Stimulated activated CD4-positive, alpha-beta T cell treated with anti-CD3 and anti-CD28 coated beads, Interleukin-15, amount 100 ng/mL, for 24 hours (primary cell): ENCODE data around the gene TPPP3.
A peak's percentile ranks its signal among the peaks of the same experiment; 100 is the strongest.

ENCODE experiments used
- DNase-seq: peaks from one replicate; pipeline ENCODE4 v3.0.0-alpha.2; 2020

The TPPP3 gene

DNA sequence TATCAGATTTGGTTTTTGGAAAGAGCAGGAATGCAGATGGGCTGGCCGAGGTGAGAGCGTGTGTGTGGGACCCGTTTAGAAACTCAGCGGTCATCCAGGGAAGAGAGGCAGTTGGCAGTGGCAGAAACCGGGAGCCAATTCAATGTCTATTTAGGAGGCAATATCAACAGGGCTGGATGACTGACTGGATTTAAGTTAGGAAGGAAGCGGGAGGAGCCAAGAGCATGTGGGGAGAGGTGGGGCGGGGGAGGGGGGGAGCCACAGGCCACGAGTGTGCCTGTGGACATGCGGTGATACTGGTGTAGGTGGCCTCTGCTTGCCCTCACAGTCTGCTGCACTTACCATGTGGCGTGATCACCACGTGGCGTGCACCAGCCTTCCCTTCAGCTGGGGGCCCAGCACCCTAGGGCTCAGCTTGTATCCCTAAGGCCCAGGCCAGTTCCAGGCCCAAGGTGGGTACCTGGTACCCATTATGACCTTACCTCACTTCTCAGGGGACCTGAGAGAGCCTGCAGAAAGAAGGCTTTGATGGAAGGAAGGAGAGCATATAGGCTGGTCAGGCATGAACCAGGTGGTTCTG lies 10.8 kb upstream of the TPPP3 start:
- no peak for DNase-seq

DNA sequence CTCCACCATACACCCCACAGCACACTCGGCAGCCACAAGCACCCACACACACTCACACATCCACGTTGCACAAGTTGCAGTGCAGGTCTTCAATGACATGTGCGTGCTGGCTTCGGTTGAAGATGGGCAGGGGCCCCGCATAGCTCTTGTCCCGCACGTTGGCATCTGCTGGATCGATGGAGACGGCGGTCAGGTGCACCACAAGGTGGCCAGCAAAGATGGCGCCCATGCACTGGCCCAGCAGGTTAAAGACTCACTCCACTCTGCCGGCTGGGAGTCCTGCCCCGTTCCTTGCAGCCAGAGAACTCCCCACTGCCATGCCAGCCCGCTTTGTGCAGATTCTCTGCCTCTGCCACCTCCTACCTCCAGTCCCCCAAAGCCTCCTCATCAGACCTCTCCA lies 7.6 kb upstream of the TPPP3 start:
- DNase-seq = no peak

DNA sequence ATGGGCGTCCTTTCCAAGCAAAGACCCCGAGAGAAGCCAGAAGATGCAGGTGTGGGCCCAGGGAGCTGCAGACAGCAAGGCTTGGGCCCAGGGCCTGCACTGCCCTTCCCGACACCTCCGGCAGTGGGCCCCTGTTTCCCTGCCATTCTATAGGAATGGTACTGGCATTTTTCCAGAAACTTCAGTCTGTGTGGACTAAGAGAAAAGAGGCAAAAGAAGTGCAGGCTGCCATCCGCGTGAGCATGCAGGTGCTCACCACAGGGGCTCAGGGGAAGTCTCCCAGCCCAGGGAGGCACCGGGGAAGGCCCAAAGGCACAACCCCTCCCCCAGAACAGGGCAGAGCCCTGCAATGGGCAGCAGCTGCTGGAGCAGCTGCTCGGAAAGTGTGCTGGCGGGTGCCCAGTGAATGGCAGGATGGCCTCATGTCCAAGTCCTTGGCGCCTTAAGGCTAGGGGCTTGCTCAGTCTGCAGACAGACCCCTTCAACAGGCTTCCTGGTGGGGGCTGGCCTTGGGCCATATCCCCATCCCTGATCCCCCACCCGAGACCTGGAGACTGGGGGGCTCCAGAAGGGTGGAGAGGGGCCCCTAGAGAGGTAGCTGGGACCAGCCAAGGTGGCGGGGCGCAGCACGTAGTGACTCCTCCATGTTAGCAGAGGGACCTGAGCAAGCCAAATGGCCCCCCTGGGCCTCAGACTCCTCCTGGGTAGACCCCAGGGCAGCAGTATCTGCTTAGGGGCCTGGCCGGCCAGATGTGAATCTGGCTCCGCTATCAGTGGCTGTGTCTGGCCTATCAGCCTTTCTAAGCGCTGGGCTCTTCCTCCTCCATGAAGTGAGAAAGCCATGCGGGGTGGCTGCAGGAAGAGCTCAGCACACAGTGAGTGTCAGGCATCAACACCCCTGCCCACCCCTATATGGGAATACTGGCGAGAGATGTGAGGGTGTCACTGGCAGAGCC lies 6.7 kb upstream of the TPPP3 start:
- no peak for DNase-seq

DNA sequence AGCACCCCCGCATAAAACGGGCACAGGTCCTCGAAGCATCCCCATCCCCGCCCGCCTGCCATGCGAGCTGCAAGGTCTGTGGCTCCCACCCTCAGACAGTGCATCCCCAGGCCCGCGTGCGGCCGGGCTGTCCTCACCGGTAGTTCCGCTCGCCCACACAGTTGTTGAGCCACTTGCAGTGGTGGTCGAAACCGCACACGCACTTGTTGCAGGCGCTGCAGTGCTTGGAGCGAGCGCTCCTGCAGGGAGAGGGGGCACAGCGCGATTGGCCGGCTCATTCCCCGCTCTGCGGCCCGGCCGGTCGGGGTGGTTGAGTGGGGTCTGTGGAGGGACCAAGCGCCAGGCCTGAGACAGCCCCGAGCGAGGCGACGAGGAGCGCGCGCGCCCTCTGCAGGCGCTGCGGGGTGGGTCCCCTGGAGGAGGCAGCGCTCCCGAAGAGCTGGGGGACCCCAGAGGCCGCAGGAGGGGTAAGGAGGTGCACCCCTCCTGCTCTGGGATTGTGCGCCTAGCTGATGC lies 6.0 kb upstream of the TPPP3 start:
- peak; percentile 67 for DNase-seq

DNA sequence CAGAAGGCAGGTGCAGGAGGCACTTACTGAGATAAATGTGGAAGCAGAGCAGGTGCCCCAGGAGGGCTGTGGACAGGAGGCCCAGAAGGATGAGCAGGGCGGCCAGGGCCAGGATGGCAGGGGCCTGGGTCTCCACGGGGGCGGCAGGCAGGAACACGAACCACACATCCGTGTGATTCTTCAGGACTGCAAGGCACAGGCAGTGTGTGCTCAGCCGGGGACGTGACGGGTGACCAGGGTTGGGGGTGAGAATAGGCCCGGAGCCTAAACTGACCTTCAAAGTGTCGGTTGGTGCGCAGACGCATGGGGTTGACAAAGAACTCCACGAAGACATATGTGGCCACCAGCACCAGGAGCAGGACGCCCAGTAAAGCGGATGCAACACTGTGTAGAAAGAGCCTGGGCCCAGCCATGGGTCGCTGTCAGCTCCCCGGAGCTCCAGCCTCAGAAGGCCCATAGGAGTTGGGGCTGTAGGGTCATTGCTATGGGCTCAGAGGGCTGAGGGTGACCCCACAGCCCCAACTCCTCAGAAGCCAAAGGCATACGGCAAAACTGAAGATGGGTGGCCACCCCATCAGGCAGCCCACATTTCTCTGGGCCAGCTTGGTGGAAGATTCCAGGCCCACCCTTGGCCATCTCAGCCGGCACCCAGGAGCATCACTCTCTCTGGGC lies 5.4 kb upstream of the TPPP3 start:
- DNase-seq = no peak

DNA sequence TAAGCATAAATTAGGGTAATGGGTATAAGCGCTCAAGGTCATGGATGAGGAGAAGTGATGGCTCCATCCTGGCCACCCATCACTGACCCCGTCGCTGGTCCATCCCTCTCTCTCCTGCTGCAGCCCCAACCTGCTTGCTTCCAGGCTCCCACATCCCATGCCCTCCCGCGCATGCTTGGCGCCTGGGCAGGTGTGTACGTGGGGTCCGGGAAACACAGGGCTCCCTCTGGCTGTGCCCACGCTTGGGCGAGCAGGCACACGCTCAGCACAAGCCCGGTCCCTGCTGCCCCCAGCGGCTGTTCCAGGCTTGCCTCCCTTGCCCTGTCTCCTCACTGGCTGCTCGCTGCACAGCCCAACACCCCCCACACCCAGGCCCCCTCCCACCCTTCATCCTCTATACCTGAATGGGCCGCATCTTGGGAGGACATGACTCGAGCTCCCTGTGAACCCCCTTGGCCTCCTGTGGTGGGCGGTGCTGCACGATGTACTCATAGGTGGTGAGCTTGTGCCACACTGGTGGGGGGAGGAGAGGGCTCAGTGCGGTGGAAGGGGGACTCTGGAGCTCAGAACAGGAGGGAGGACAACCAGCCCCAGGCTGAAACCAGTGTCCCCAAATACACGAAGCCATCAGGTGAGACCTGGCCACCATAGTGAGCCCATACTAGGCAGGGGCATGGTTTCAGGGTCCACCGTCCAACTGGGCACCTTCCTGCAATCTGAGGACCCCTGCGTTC lies 4.7 kb upstream of the TPPP3 start:
- DNase-seq = no peak

DNA sequence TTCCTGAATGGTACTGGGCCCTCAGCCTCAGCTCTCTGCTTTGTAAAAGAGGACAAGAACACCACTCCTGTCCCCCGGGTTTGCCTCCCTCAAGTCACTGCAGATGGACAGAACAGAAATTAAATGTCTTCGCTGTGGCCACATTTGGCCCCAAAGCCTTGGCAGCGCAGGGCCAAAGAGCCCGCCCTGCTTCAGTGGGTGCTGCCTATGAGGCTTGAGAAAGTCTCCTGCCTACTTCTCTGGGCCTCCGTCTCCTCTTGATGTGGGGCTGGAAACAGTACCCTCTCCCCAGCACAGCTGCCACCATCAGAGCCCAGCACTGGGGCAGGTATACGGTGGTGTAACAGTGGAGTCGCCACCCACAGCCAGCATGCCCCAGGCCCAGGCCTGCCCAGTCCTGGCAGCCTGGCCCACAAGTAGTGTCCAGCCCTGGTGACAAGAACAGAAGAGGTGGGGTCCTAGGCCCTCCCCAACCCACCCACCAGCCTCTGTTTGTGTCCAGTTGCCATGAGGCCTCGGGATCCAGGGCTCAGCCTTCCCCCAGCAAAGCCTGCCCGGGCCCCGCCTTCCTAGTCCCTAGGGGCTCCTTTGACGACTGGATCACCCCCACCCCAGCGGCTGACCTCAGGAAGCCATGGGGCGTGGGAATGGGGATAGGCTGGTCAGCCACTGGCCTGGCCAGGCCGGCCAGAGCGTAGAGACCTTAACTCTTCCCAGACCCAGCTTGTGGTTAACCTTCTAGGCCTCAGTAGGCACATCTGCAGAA lies 3.9 kb upstream of the TPPP3 start:
- DNase-seq = no peak

DNA sequence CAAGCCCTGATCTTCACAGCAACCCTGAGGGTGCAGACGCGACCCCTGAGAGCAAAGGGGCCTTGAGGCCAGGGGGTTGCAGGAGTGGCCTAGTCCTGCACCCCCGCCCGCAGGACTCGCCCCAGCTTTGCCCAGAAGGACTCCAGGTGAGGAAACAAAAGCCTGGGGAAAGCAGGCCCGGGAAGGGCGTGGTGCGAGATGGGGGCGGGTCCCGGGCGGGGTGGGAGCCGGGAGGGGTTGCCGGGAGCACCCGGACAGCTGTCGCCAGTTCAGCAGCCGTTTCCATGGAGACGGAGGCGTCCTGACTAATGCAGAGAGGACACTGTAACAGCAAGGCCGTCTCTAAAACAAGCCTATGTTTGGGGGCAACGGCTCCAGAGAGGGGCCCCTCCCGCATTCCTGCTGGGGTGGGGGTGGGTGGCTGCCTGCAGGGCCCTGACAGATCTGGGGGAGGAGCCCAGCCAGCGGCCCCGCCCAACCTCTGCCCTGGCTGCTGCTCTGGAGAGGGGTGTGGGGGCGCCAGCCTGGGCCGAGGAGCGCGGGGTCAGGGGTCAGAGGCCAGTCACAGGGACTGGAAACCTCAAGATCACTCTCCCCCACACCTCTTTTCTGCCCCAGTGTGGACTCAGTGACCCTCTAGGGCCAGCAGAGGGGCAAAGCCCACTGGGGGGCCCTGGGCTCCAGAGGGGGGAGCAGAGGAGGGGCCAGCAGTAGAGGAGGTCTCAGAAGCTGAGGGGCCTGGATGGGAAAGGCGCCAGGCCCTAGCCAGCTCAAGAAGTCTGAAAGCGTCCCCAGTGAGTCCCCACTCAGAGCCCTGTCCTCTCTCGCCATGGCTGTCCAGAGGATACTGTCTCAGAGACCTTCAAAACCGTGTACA lies 3.1 kb upstream of the TPPP3 start:
- no peak for DNase-seq

DNA sequence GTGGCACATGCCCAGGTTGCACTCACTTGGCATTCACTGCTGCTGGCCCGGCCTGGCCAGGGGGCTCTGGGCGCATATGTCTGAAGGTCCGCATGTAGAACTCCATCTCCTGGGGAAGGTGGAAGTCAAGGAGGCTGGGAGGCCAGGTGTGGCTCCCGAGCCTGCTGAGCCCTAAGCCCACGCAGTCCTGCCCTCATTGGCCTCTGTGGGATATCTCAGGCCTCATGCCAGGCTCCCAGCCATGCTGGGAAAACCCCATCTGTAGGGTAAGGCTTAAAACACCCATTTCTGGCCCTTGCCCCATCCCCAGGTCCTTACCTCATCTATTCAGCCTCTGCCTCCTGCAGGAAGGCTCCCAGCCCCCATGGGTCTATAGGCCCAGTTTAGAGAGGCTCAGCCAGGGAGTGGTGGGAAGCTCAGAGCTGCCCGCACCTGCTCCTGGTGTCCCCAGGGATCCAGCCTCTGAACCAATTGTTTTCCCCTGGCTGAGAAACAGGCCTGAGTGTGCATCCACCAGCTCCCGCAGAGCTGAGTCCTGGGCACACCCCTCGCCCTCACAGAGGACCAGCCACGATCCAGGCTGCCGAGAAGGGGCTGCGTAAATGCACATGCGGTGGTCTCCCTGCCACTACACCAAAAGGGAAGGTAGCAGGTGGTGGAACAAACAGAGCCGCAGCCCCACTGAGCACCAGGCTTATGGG lies 2.3 kb upstream of the TPPP3 start:
- DNase-seq = no peak

DNA sequence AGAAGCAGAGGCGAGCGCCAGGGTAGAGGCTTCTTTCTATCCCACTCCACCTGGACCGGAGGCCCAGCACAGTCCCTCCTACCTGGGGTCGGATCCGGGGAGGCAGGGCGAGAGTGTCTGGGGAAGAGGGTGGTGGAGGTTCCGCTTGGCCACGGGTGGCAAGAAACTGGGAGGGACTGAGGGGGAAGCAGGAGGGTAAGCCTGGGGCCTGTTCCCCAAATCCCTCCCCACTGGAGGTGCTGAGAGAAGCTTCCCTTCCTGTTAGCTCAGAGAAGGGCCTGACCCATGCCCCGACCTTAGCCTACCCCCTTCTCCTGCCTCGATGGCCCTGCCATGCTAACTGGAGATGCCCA lies 1.8 kb upstream of the TPPP3 start:
- no peak for DNase-seq

DNA sequence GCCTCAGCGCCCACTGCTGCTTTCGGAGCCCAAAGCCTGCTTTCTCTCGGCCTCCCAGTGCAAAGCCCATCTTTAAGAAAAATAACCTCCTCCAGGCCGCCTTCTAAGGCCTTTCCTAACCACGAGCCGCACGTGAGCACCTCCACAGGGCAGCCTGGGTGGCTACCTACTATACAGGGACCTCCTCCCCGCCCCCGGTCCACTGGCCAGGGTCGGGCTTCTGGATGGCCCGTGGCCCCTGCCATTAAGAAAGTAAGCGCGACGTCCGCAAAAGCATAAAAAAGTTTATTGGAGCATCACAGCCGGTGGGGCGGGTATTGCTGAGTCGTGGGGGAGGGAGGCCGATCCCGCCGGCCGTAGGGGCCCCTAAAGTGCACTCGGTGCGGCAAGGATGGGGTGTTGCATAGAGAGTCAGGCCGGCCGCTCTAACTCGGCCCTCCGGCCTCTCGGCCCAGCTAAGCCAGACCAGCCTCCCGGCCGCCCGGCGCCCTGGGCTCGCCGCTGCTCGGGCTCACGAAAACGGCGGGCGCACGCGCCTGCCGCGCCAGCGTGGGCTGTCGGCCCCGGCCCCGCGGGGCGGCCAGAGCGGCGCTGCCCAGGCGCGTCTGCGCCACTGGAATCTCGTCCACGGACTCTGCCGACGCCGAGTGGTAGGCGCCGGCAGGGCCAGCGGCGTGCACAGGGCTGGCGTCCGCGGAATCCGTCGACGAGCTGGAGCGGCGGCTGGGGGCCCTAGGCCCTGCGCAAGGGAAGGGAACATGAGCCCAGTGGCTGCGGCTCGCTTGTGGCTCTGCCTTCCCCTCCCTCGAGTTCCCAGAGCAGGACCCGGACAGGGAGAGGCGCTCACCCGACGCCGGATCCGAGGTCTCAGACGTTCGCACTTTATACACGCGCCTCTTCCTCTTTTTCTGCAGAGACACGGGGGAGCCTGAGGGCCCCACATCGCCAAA lies 1.1 kb upstream of the TPPP3 start:
- peak; percentile 24 for DNase-seq

DNA sequence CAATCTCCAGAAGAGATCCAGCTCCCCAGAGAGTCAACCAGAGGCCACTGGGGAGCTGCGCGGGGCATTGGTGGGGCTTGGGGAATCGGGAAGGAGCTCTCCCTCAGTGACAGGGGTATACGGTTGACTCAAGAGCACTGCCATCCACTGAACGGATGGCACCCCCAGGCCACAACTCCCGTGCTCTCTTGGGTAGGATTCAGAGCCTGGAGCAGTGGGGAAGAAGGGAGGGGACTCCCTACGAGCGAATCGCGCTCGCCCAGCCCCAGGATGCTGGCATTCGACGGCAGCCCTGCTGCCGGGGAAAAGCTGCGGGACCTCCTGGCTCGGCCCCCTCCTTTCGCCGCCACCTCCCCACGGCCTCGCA lies 473 bp upstream of the TPPP3 start:
- no peak for DNase-seq

DNA sequence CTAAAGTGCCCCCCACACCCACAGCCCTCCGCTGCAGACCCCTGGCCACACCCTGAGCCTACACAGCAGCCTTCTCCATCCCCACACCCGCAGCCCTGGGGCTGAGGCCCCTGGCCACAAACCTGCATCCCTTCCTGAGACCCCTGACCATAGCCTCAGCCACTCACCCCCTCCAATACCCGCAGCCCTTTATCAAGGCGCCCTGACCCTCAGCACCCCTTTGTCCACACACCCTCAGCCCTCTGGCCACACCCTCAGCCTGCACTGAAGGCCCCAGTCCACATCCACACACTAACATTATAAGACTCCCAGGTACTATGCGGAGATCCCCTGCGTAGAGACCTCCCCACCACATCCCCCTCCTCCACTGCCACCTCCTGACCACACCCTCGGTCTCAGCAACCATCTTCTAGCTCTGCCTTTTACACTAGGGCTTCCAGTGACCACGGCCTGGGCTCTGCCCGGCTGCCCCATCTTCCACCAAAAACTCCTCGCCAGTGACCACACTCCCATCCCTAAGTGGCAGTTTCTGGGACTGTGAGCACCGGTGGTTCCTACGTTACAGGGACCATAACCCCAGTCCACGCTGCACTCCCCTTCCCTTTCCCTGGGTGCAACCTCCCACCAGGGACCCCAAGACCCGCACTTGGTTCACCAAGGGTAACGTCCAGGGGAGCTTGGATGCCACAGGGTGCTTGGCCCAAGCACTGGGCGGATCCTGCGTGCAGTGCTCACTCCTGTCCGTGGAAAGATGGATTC lies 818 bp downstream of the TPPP3 start:
- DNase-seq = no peak

DNA sequence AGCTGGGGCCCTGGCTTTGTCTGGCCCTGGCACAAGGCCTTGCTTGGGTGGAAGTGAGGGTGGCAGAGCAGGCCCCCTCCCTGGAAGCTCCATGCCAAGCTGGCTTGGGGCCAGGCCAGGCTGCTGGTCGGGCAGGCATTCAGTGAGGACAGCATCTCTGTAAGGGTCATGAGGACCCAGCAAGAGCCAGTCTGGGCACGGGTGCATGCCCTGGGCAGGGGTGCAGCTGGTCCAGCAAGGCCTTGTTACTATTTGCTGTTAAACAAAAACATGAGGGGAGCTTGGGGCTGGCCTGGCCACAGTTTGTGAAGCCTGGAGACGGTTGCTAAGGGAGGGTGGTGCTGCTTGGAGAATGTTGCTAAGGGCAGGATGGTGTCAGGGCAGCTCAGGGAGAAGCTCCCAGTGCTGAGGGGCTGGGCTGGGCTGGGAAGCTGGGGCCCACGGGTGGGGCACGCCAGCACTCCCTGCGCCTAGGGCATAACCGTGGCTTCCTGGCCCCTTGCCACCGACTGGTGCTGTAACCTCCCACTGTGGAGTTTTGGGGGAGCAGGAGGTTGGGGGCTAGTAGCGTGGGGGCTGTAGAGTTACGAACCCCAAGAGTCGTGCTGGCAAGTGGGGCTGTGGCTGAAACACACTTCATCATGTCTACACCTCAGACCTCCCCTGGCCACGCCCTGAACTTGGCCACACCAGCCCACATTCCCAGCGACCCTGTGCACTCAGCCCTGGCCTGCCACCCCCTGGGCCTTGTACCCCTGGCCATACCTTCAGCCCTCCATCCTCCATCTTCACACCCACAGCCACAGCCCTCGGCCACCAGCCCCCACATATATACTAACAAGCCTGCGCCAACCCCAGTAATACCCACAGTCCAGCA lies 1.6 kb downstream of the TPPP3 start:
- no peak for DNase-seq

DNA sequence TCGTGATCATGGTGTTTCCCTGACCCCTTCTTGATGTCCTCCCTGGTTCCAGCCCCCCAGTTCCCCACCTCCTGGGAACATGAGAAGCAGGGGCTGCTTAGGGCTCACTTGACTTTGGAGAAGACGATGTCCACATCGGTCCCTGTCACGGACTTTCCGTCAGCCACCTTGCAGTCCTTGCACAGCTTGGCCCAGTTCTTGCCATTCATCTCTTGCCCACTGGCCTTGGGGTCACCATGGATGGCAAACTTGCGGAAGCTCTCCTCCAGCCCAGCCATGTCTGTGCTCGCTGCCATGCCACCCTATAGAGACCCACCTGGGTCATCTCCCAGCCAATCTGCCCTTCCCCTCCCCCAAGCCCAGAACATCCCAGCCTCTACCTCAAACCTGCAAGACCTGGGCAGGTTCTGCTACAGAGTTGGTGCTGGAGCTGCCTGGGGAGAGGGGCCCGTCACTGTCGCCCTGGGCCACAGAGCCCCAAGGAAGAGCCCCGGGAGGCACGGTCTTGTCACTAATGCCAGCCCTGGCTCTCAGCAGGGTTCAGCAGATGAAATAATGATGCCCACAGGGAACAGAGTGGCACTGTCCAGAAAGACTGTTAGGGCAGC lies 2.4 kb downstream of the TPPP3 start:
- DNase-seq = no peak

DNA sequence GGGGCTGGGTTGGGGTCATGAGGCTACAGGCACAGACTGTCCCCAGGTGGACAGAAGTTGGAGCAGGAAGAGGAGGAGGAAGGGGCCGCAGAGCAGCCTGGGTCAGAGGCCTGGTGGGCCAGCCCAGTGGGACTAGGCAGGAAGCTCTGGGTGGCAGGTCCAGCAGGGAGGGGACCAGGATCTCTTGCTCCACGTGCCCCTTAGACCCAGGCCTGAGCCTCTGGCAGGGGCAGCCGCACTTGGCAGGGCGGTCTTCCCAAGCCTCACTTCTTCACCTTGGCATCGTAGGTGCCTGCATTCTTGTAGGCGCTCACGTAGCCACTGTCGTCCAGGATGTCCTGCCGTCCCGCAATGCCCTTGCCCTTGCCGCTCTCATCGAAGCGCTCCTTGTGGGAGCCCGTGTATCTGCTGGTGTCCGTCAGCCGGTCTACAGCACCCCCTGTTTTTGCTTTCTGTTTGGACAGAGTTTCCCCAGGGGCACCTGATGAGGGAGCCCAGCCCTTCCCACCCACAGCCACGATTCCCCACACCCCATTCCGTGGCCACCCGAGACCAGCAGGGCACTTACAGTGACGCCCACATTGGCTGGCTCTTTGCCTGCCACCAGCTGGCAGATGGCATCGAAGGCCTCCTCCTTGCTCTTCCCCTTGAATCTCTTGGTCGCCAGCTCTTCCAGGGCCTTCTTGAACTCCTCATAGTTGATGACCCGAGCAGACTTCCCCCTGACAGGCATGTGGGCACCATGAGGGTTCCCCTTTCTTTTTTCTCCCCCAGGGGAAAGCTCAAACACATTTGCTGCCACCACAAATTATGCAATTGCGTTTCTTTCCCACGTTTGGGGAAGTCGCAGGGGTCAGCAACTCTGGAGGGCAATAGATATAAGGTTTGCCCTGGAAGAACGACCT lies 3.1 kb downstream of the TPPP3 start:
- no peak for DNase-seq
